HUES48 (cell line): ENCODE results near the gene ROBO3.

Experiments
- H3K27ac ChIP-seq: one replicate; pipeline ENCODE4 v1.7.0; 2013; ENCODE audit warnings: low read depth, low read length, inconsistent platforms
- H3K27me3 ChIP-seq: 2 replicates; pipeline ENCODE4 v1.6.1; 2013; ENCODE audit warnings: mild to moderate bottlenecking, low read length; ENCODE audit not compliant: control insufficient read depth, insufficient read depth
- H3K36me3 ChIP-seq: 2 replicates; pipeline ENCODE4 v1.6.1; 2013; ENCODE audit warnings: low read length; ENCODE audit not compliant: control insufficient read depth, insufficient read depth
- H3K4me1 ChIP-seq: 2 replicates; pipeline ENCODE4 v1.6.1; 2013; ENCODE audit warnings: mild to moderate bottlenecking, low read length; ENCODE audit not compliant: control insufficient read depth, insufficient read depth
- H3K4me3 ChIP-seq: 2 replicates; pipeline ENCODE4 v1.5.1; 2013; ENCODE audit warnings: mild to moderate bottlenecking, low read depth, low read length
- H3K9ac ChIP-seq: 2 replicates; pipeline ENCODE4 v1.6.1; 2013; ENCODE audit warnings: mild to moderate bottlenecking, low read depth, low read length, moderate library complexity
- H3K9me3 ChIP-seq: 2 replicates; pipeline ENCODE4 v1.6.1; 2013; ENCODE audit warnings: low read length; ENCODE audit not compliant: control insufficient read depth, insufficient read depth

The ROBO3 gene

GRCh38 chr11:124894606-124895430, 29.6 kb downstream of the ROBO3 start:
- Histone ChIP-seq H3K27ac (no peak overlapping the region), H3K4me3 (no peak overlapping the region), H3K36me3 (no peaks in the 10 kb centered on the region), H3K4me1 (peaks cover 10% of the 10 kb centered on the region; the same call in 1 of the 2 replicates), H3K9me3 (no peaks in the 10 kb centered on the region), H3K9ac (no peak overlapping the region), H3K27me3 (no peaks in the 10 kb centered on the region)

- no peak overlapping the region for H3K9ac ChIP-seq
- no peaks in the 10 kb centered on the region for H3K27me3 ChIP-seq
- H3K27ac ChIP-seq, result no peak overlapping the region
- H3K4me3 ChIP-seq, result no peak overlapping the region
- H3K4me1 ChIP-seq, result peaks cover 10% of the 10 kb centered on the region; the same call in 1 of the 2 replicates
- H3K36me3 ChIP-seq, result no peaks in the 10 kb centered on the region
- H3K9me3 ChIP-seq, result no peaks in the 10 kb centered on the region
Observed at GRCh38 chr11:124895471-124895971, 30.3 kb downstream of the ROBO3 start.

- Histone ChIP-seq H3K4me3 (no peak overlapping the region), H3K4me1 (peaks cover 10% of the 10 kb centered on the region; the same call in 1 of the 2 replicates), H3K27me3 (no peaks in the 10 kb centered on the region), H3K36me3 (no peaks in the 10 kb centered on the region), H3K9me3 (no peaks in the 10 kb centered on the region), H3K9ac (no peak overlapping the region), H3K27ac (no peak overlapping the region)
Observed at GRCh38 chr11:124896071-124896750, 31.0 kb downstream of the ROBO3 start.

GRCh38 chr11:124896821-124897391, 31.7 kb downstream of the ROBO3 start:
- Histone ChIP-seq H3K9me3 (no peaks in the 10 kb centered on the region), H3K4me3 (no peak overlapping the region), H3K27ac (no peak overlapping the region), H3K36me3 (no peaks in the 10 kb centered on the region), H3K4me1 (peaks cover 10% of the 10 kb centered on the region; the same call in 1 of the 2 replicates), H3K9ac (no peak overlapping the region), H3K27me3 (peaks cover 3% of the 10 kb centered on the region; the same call in 1 of the 2 replicates)

GRCh38 chr11:124897674-124898262, 32.5 kb downstream of the ROBO3 start, which contains the start of gene ROBO4:
Gene ROBO4, minus strand, starts transcription at chr11:124897865. Its CDS starts 70 bp downstream, at chr11:124897795.
- Histone ChIP-seq H3K4me1 (peaks cover 10% of the 10 kb centered on the region; the same call in 1 of the 2 replicates), H3K27ac (no peak within 1 kb of the TSS)

GRCh38 chr11:124898263-124898680, 33.0 kb downstream of the ROBO3 start:
- Histone ChIP-seq H3K27me3 (peaks cover 3% of the 10 kb centered on the region; the same call in 1 of the 2 replicates), H3K9ac (no peak overlapping the region), H3K27ac (no peak overlapping the region), H3K4me3 (no peak overlapping the region), H3K9me3 (no peaks in the 10 kb centered on the region), H3K36me3 (no peaks in the 10 kb centered on the region), H3K4me1 (peaks cover 10% of the 10 kb centered on the region; the same call in 1 of the 2 replicates)

More at GRCh38 chr11:124897674-124898262, 32.5 kb downstream of the ROBO3 start, which contains the start of gene ROBO4:
- no peaks in the 10 kb centered on the region for H3K9me3 ChIP-seq
- H3K36me3 ChIP-seq, result no peaks in the 10 kb centered on the region
- H3K9ac ChIP-seq, result no peak within 1 kb of the TSS
- H3K27me3 ChIP-seq, result peaks cover 3% of the 10 kb centered on the region; the same call in 1 of the 2 replicates
- H3K4me3 ChIP-seq, result no peak within 1 kb of the TSS

GRCh38 chr11:124898711-124899110, 33.5 kb downstream of the ROBO3 start:
- H3K9ac ChIP-seq, result no peak overlapping the region
- no peak overlapping the region for H3K27ac ChIP-seq
- H3K4me3 ChIP-seq, result no peak overlapping the region

GRCh38 chr11:124899383-124900145, 34.3 kb downstream of the ROBO3 start:
- H3K27me3 ChIP-seq, result peaks cover 3% of the 10 kb centered on the region; the same call in 1 of the 2 replicates
- no peak overlapping the region for H3K9ac ChIP-seq
- no peaks in the 10 kb centered on the region for H3K9me3 ChIP-seq
- H3K36me3 ChIP-seq, result no peaks in the 10 kb centered on the region
- peaks cover 10% of the 10 kb centered on the region; the same call in 1 of the 2 replicates for H3K4me1 ChIP-seq
- no peak overlapping the region for H3K4me3 ChIP-seq
- no peak overlapping the region for H3K27ac ChIP-seq

More at GRCh38 chr11:124898711-124899110, 33.5 kb downstream of the ROBO3 start:
- H3K9me3 ChIP-seq, result no peaks in the 10 kb centered on the region
- no peaks in the 10 kb centered on the region for H3K36me3 ChIP-seq
- H3K27me3 ChIP-seq, result peaks cover 3% of the 10 kb centered on the region; the same call in 1 of the 2 replicates
- H3K4me1 ChIP-seq, result peaks cover 10% of the 10 kb centered on the region; the same call in 1 of the 2 replicates

GRCh38 chr11:124900464-124900863, 35.2 kb downstream of the ROBO3 start:
- Histone ChIP-seq H3K4me3 (no peak overlapping the region), H3K27me3 (peaks cover 3% of the 10 kb centered on the region; the same call in 1 of the 2 replicates), H3K36me3 (no peaks in the 10 kb centered on the region), H3K9me3 (no peaks in the 10 kb centered on the region), H3K4me1 (peaks cover 10% of the 10 kb centered on the region; the same call in 1 of the 2 replicates), H3K27ac (peak overlapping the region; percentile 14), H3K9ac (no peak overlapping the region)
